ENCODE data around the gene ODAD3.
A peak's percentile ranks its signal among the peaks of the same experiment; 100 is the strongest.
"Not testable (repeated sequence)": the region's sequence is repeated elsewhere in the genome, so short reads cannot be mapped to it uniquely, and the experiment has no call there.

Gene ODAD3

GRCh38 chr19:11401808-11402543, 32.9 kb downstream of the ODAD3 start:
- DNase-seq, result no peak

- no peak for DNase-seq
These were observed 34.1 kb downstream of the ODAD3 start for GRCh38 chr19:11400798-11401197.

- no peak for DNase-seq
These were observed 35.3 kb downstream of the ODAD3 start for GRCh38 chr19:11399667-11400066.

GRCh38 chr19:11397089-11397610, 37.8 kb downstream of the ODAD3 start:
- DNase-seq, result no peak

- DNase-seq, result no peak
These were observed 43.8 kb downstream of the ODAD3 start for GRCh38 chr19:11390933-11391680.

- DNase-seq, result no peak
These were observed 44.6 kb downstream of the ODAD3 start for GRCh38 chr19:11390359-11390758.

GRCh38 chr19:11387162-11388034, 47.5 kb downstream of the ODAD3 start:
- DNase-seq, result no peak

GRCh38 chr19:11384778-11385129, 50.2 kb downstream of the ODAD3 start:
- DNase-seq, result no peak

GRCh38 chr19:11383706-11384048, 51.2 kb downstream of the ODAD3 start:
- DNase-seq, result no peak

GRCh38 chr19:11382898-11383705, 51.8 kb downstream of the ODAD3 start:
- no peak for DNase-seq

GRCh38 chr19:11380653-11381537, 54.0 kb downstream of the ODAD3 start:
- DNase-seq, result peak; percentile 97

GRCh38 chr19:11379857-11380350, 55.0 kb downstream of the ODAD3 start:
- no peak for DNase-seq

GRCh38 chr19:11379269-11379845, 55.6 kb downstream of the ODAD3 start:
- DNase-seq, result not testable (repeated sequence)

- DNase-seq, result peak; percentile 74
These were observed 56.4 kb downstream of the ODAD3 start for GRCh38 chr19:11378319-11379189.

GRCh38 chr19:11377756-11378155, 57.2 kb downstream of the ODAD3 start:
- DNase-seq, result no peak

GRCh38 chr19:11377237-11377636, 57.7 kb downstream of the ODAD3 start:
- peak; percentile 94 for DNase-seq

GRCh38 chr19:11375143-11375948, 59.6 kb downstream of the ODAD3 start:
- DNase-seq, result no peak

GRCh38 chr19:11374433-11375142, 60.3 kb downstream of the ODAD3 start, which contains the start of gene SWSAP1:
TSS of gene SWSAP1 (plus strand) at chr19:11374666. CDS start at chr19:11374681, 15 bp downstream.
- peak; percentile 99 for DNase-seq

Data from fibroblast of skin of right quadriceps (primary cell).